C4-2B (cell line): ENCODE results near the gene RMP24.

ENCODE experiments used
- H3K27ac ChIP-seq: fragments of 450-650 bp; 2 replicates; pipeline ENCODE4 v1.5.1; 2017
- ZFX ChIP-seq: fragments of 450-650 bp; IDR thresholded peaks from 2 replicates; pipeline ENCODE4 v1.6.1; 2017
- TF ChIP-seq, protein P1 (sequence below): fragments of 450-650 bp; conservative IDR thresholded peaks from 2 replicates; pipeline ENCODE4 v1.5.1; 2017; ENCODE audit warnings: mild to moderate bottlenecking

RMP24 gene

DNA sequence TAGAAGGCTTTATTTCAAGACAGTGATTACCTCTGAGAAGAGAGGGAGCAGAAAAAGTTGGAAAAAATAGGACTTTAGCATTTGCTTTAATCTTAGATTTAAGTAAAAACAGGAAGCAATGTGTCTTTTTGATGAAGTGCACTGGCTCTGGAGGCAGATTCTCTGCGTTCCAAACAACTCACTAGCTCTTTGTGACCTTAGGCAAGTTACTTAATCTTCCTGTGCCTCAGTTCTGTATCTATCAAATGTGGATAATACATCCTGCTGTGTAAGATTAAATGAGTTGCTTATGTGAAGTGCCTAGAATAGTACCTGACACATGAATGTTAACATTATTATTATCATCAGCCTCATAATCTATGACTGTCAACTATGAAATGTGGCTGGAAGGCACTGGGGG is 52.5 kb downstream of the RMP24 start:
- no peak for TF ChIP-seq ZFX
- TF ChIP-seq, protein P1, sequence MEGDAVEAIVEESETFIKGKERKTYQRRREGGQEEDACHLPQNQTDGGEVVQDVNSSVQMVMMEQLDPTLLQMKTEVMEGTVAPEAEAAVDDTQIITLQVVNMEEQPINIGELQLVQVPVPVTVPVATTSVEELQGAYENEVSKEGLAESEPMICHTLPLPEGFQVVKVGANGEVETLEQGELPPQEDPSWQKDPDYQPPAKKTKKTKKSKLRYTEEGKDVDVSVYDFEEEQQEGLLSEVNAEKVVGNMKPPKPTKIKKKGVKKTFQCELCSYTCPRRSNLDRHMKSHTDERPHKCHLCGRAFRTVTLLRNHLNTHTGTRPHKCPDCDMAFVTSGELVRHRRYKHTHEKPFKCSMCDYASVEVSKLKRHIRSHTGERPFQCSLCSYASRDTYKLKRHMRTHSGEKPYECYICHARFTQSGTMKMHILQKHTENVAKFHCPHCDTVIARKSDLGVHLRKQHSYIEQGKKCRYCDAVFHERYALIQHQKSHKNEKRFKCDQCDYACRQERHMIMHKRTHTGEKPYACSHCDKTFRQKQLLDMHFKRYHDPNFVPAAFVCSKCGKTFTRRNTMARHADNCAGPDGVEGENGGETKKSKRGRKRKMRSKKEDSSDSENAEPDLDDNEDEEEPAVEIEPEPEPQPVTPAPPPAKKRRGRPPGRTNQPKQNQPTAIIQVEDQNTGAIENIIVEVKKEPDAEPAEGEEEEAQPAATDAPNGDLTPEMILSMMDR = no peak
- no peak overlapping the region for H3K27ac ChIP-seq

DNA sequence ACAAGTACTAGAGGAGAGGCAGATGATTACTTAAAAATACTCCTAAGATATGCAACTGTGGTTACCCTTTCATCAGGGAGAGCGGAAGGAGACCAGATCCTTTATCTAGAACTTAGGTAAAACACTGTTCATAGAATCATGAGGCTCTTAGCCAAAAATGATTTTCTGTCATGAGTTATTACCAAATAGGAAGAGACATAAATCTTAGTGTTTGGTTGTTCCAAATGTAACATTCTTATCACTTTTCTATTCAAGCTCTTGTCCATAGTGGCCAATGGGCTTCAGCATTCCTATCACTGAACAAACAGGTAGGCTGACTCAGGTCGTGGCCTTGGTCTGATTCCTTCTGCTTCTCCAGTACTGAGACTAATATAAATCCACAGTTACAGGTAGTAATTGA is 56.4 kb downstream of the RMP24 start:
- TF ChIP-seq, protein P1 = no peak
- TF ChIP-seq ZFX = no peak
- no peak overlapping the region for H3K27ac ChIP-seq
